H1 (cell line): ENCODE data around the gene TSC22D3. TPM values are rescaled to one million over a fixed set of nuclear protein-coding genes. Genes with fewer than 3 reads are reported as not detected.

ENCODE experiments used
- CTCF ChIA-PET: fragments of 300-600 bp; sonication (Branson Sonifier 250); formaldehyde crosslinking; loops from one replicate; lab custom pipeline; 2021; ENCODE audit not compliant: partially characterized antibody; lab: Charles Lee
- POLR2A ChIA-PET: fragments of 300-600 bp; sonication (Branson Sonifier 250); formaldehyde crosslinking; loops from one replicate; lab custom pipeline; 2021; ENCODE audit warnings: inconsistent platforms; ENCODE audit not compliant: partially characterized antibody; lab: Charles Lee
- DNase-seq, 2 experiments: peaks; one replicate each; pipeline versions ENCODE4 v3.0.0 to v3.0.0-alpha.2; 2010 to 2022; ENCODE audit warnings: low spot score in 2 of 2, low read depth in 1 of 2, mixed read lengths in 1 of 2
- FAIRE-seq: peaks from 2 replicates; lab custom pipeline; 2011; peaks lifted over from hg19 to GRCh38; lab: Jason Lieb, UNC
- H2AFZ ChIP-seq: 2 replicates; pipeline ENCODE4 v1.8.1; 2012; ENCODE audit warnings: low read length, inconsistent platforms
- H2AK5ac ChIP-seq: 2 replicates; pipeline ENCODE4 v1.6.1; 2013; ENCODE audit warnings: low read depth, low read length
- H2BK120ac ChIP-seq: replicated peaks from 2 replicates; pipeline ENCODE3; 2013; ENCODE audit warnings: low read depth, low read length, inconsistent platforms
- H2BK12ac ChIP-seq: 2 replicates; pipeline ENCODE4 v1.6.1; 2013; ENCODE audit warnings: low read depth, low read length
- H2BK15ac ChIP-seq: 2 replicates; pipeline ENCODE4 v1.6.1; 2013; ENCODE audit warnings: low read length
- H2BK20ac ChIP-seq: 2 replicates; pipeline ENCODE4 v1.6.1; 2013; ENCODE audit warnings: low read length
- H2BK5ac ChIP-seq: 2 replicates; pipeline ENCODE4 v1.6.1; 2013; ENCODE audit warnings: low read depth, low read length
- H3K14ac ChIP-seq: 2 replicates; pipeline ENCODE4 v1.6.1; 2013; ENCODE audit warnings: inconsistent platforms; ENCODE audit not compliant: insufficient read length
- H3K18ac ChIP-seq: 2 replicates; pipeline ENCODE4 v1.6.1; 2013; ENCODE audit warnings: low read length; ENCODE audit errors: extremely low read depth
- H3K23ac ChIP-seq: 2 replicates; pipeline ENCODE4 v1.6.1; 2013; ENCODE audit warnings: inconsistent platforms; ENCODE audit not compliant: insufficient read length
- H3K23me2 ChIP-seq: 2 replicates; pipeline ENCODE4 v1.6.1; 2013; ENCODE audit warnings: low read depth, low read length
- H3K27ac ChIP-seq: 2 replicates; pipeline ENCODE4 v1.6.1; 2011; ENCODE audit warnings: low read depth, low read length, inconsistent platforms
- H3K27me3 ChIP-seq, 4 experiments: replicated peaks in 1 of 4; 1 replicate in 1 of 4; 2 replicates in 3 of 4; pipeline versions ENCODE4 v1.6.1 to v1.8.1; 2011 to 2013; ENCODE audit warnings: low read length in 3 of 4, mild to moderate bottlenecking in 3 of 4, inconsistent platforms in 2 of 4, mixed read lengths in 2 of 4, moderate library complexity in 1 of 4; ENCODE audit not compliant: control insufficient read depth in 3 of 4, insufficient read depth in 3 of 4; ENCODE audit errors: extremely low read depth in 1 of 4
- H3K36me3 ChIP-seq, 4 experiments: 2 replicates each; pipeline versions ENCODE4 v1.6.1 to v1.8.1; 2011 to 2013; ENCODE audit warnings: mild to moderate bottlenecking in 4 of 4, low read length in 3 of 4, moderate library complexity in 2 of 4, control low read depth in 1 of 4, inconsistent platforms in 1 of 4; ENCODE audit not compliant: insufficient read depth in 4 of 4, control insufficient read depth in 2 of 4
- H3K4ac ChIP-seq: replicated peaks from 2 replicates; pipeline ENCODE3; 2013; ENCODE audit warnings: low read length, low read depth, mixed read lengths, inconsistent platforms; ENCODE audit not compliant: insufficient read length
- H3K4me1 ChIP-seq, 4 experiments: replicated peaks in 1 of 4; 1 replicate in 1 of 4; 2 replicates in 3 of 4; pipeline versions ENCODE4 v1.6.1 to v1.8.1; 2011 to 2013; ENCODE audit warnings: low read length in 3 of 4, inconsistent platforms in 2 of 4, mixed read lengths in 1 of 4; ENCODE audit not compliant: insufficient read depth in 4 of 4, control insufficient read depth in 3 of 4
- H3K4me2 ChIP-seq, 2 experiments: 2 replicates each; pipeline versions ENCODE4 v1.6.1 to v1.8.1; 2011 to 2013; ENCODE audit warnings: low read depth in 2 of 2, low read length in 2 of 2, control low read depth in 1 of 2, inconsistent platforms in 1 of 2, mild to moderate bottlenecking in 1 of 2; ENCODE audit not compliant: insufficient read depth in 1 of 2
- H3K4me3 ChIP-seq, 4 experiments: fragments of 200-600, 300-600 bp in 1 of 4; sonication (generic), shearing (Covaris generic), sonication (Bioruptor Twin) in 1 of 4; 2 replicates each; pipeline versions ENCODE4 v1.5.1 to v1.8.1; 2011 to 2016; ENCODE audit warnings: low read length in 4 of 4, low read depth in 3 of 4, control low read depth in 2 of 4, inconsistent platforms in 2 of 4, mild to moderate bottlenecking in 2 of 4, mixed read lengths in 1 of 4, moderate library complexity in 1 of 4; ENCODE audit not compliant: insufficient read depth in 2 of 4; ENCODE audit errors: extremely low read depth in 1 of 4
- H3K56ac ChIP-seq: replicated peaks from 2 replicates; pipeline ENCODE3; 2013; ENCODE audit warnings: low read depth, mild to moderate bottlenecking, mixed read lengths, low read length, inconsistent platforms; ENCODE audit not compliant: insufficient read length
- H3K79me1 ChIP-seq: 2 replicates; pipeline ENCODE4 v1.6.1; 2013; ENCODE audit warnings: low read depth, low read length, control low read depth
- H3K79me2 ChIP-seq, 2 experiments: 2 replicates each; pipeline versions ENCODE4 v1.6.1 to v1.8.1; 2012 to 2013; ENCODE audit warnings: low read length in 2 of 2, mild to moderate bottlenecking in 2 of 2, inconsistent platforms in 1 of 2; ENCODE audit not compliant: insufficient read depth in 2 of 2, control insufficient read depth in 1 of 2
- H3K9ac ChIP-seq, 4 experiments: replicated peaks in 1 of 4; 1 replicate in 1 of 4; 2 replicates in 3 of 4; pipeline versions ENCODE4 v1.6.1 to v1.8.1; 2011 to 2013; ENCODE audit warnings: low read depth in 3 of 4, low read length in 3 of 4, control low read depth in 2 of 4, mild to moderate bottlenecking in 2 of 4, moderate library complexity in 2 of 4, inconsistent platforms in 1 of 4; ENCODE audit errors: extremely low read depth in 1 of 4
- H3K9me3 ChIP-seq, 2 experiments: 2 replicates each; pipeline versions ENCODE4 v1.6.1 to v1.8.1; 2012 to 2013; ENCODE audit warnings: mild to moderate bottlenecking in 2 of 2, moderate library complexity in 2 of 2, control low read depth in 1 of 2, inconsistent platforms in 1 of 2, low read depth in 1 of 2, low read length in 1 of 2, mixed read lengths in 1 of 2; ENCODE audit not compliant: insufficient read depth in 2 of 2
- H4K20me1 ChIP-seq, 2 experiments: replicated peaks in 1 of 2; 2 replicates each; pipeline versions ENCODE3 to v1.8.1; 2011 to 2013; ENCODE audit warnings: inconsistent platforms in 2 of 2, low read length in 2 of 2, mild to moderate bottlenecking in 1 of 2; ENCODE audit not compliant: insufficient read depth in 2 of 2, control insufficient read depth in 1 of 2
- H4K5ac ChIP-seq: 2 replicates; pipeline ENCODE4 v1.6.1; 2013; ENCODE audit warnings: low read length, low read depth, mixed read lengths, inconsistent platforms; ENCODE audit not compliant: insufficient read length
- H4K8ac ChIP-seq: 2 replicates; pipeline ENCODE4 v1.8.0; 2013; ENCODE audit warnings: mild to moderate bottlenecking, moderate library complexity, low read length, inconsistent platforms; ENCODE audit not compliant: insufficient read depth; ENCODE audit errors: extremely low read depth
- H4K91ac ChIP-seq: replicated peaks from 2 replicates; pipeline ENCODE3; 2013; ENCODE audit warnings: low read length, mixed read lengths, inconsistent platforms; ENCODE audit not compliant: insufficient read length
- CEBPB ChIP-seq: IDR thresholded peaks from 2 replicates; pipeline ENCODE4 v1.6.1; 2012; ENCODE audit warnings: low read depth, low read length
- CHD1 ChIP-seq: IDR thresholded peaks from 2 replicates; pipeline ENCODE4 v1.6.1; 2012; ENCODE audit warnings: low read depth, low read length, improper control_type of control experiment
- CTBP2 ChIP-seq: IDR thresholded peaks from 2 replicates; pipeline ENCODE4 v1.7.0; 2011; ENCODE audit warnings: borderline replicate concordance, mild to moderate bottlenecking, moderate library complexity, mixed read lengths, low read length; ENCODE audit not compliant: insufficient read depth, insufficient read length
- EP300 ChIP-seq, 2 experiments: IDR thresholded peaks; 1 replicate in 1 of 2; 2 replicates in 1 of 2; pipeline ENCODE4 v1.6.1; 2011 to 2012; ENCODE audit warnings: low read depth in 2 of 2, low read length in 2 of 2, mild to moderate bottlenecking in 2 of 2, borderline replicate concordance in 1 of 2, inconsistent platforms in 1 of 2, moderate library complexity in 1 of 2
- RXRA ChIP-seq: IDR thresholded peaks from 2 replicates; pipeline ENCODE4 v1.6.1; 2011; ENCODE audit warnings: low read depth, mild to moderate bottlenecking, low read length, moderate library complexity; ENCODE audit not compliant: insufficient read depth
- SIN3A ChIP-seq, 2 experiments: IDR thresholded peaks in 1 of 2; conservative IDR thresholded peaks in 1 of 2; 2 replicates each; pipeline ENCODE4 v1.6.1; 2011 to 2012; ENCODE audit warnings: low read length in 2 of 2, improper control_type of control experiment in 1 of 2, low read depth in 1 of 2, mild to moderate bottlenecking in 1 of 2
- SRF ChIP-seq: IDR thresholded peaks from 2 replicates; pipeline ENCODE4 v1.6.1; 2011; ENCODE audit warnings: mild to moderate bottlenecking, low read depth, low read length, moderate library complexity
- TAF1 ChIP-seq: IDR thresholded peaks from 2 replicates; pipeline ENCODE4 v1.6.1; 2011; ENCODE audit warnings: mild to moderate bottlenecking, low read depth, low read length
- WGBS, 2 experiments: shearing (Covaris generic) in 1 of 2; methylation state at CpG; one replicate each; pipeline versions ENCODE4 v1.1.6 to v1.1.7; 2013 to 2015; ENCODE audit warnings: low lambda C conversion rate in 2 of 2, mixed read lengths in 2 of 2, inconsistent platforms in 1 of 2, low coverage in 1 of 2, missing lambda C conversion rate in 1 of 2; ENCODE audit not compliant: insufficient replicate concordance in 2 of 2, insufficient coverage in 1 of 2, insufficient read length in 1 of 2; ENCODE audit errors: extremely low coverage in 1 of 2, missing lambda C conversion rate in 1 of 2; 5-methylcytosine and 5-hydroxymethylcytosine counted together
- polyA plus RNA-seq, 7 experiments: library from polyadenylated mRNA; depleted of rRNA in 3 of 7; stranded (reverse) in 5 of 7; unstranded in 2 of 7; fragments of >200 nt in 5 of 7; fragments of 200-250 nt in 2 of 7; gene quantifications; 1 replicate in 5 of 7; 2 replicates in 1 of 7; 4 replicates in 1 of 7; pipeline versions ENCODE4 v1.2.1 to v1.2.3, GENCODE V29; 2011 to 2013; ENCODE audit warnings: missing spikeins in 2 of 7, mixed read lengths in 2 of 7
- total RNA-seq: library from RNA; stranded (reverse); fragmentation: NEBNext Ultra II Directional; extraction: Animal tissue kit (Norgen Biotek cat#: 25700); gene quantifications from 2 replicates; pipeline ENCODE4 v1.2.1, GENCODE V29; 2021

Gene TSC22D3
- total and polyA plus RNA-seq, 2 of the 8 experiments (the other 6 are each of a cell fraction or from before 2014, with no cell fraction given) = 7.6 to 12.9 TPM

DNA sequence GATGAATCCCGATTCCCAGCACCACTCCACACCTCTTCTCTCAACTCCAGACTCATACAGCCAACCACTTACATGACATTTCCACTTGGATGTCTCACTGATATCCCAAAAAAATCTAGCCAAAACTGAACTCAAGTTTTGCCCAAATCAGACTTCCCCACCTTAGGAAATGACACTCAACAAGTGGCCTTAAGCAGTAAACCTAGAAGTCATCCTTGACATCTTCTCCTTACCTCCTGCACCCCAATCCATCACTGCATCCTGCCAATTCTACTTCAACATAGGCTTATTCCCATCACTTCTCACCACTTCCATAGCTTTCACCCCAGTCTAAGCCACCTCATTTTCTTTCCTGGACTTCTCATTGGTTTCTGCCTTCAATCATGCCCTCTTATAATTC lies 108.2 kb downstream of the TSC22D3 start:
- H2BK120ac ChIP-seq = no peak overlapping the region
- H3K23ac ChIP-seq = no peak overlapping the region
- no peak overlapping the region for H3K9ac ChIP-seq
- no peak overlapping the region for H3K4me3 ChIP-seq
- no peak overlapping the region for H2BK20ac ChIP-seq
- no peak overlapping the region for H2AFZ ChIP-seq
- no peak overlapping the region for H2BK15ac ChIP-seq
- H3K4me2 ChIP-seq = no peak overlapping the region
- peaks cover 0 to 2% (median 0%) of the 10 kb centered on the region in 4 experiments; a peak in 1 of 7 replicates for H3K4me1 ChIP-seq
- FAIRE-seq (no peak), DNase-seq (no peak)
- no peak overlapping the region for H2AK5ac ChIP-seq
- H3K4ac ChIP-seq = no peak overlapping the region
- POLR2A ChIA-PET = no interaction called here
- H3K18ac ChIP-seq = no peak overlapping the region
- CTCF ChIA-PET = interaction anchor here (1.0 to 29.5 kb wide), 4 partner anchors 52 to 466 kb away, joined by 3 to 325 read pairs (median 106); partner anchors contain the start of genes NCBP2L and TSC22D3
- no peaks in the 10 kb centered on the region for H3K79me1 ChIP-seq
- H3K27ac ChIP-seq = no peak overlapping the region
- H3K14ac ChIP-seq = no peak overlapping the region
- no peaks in the 10 kb centered on the region for H3K36me3 ChIP-seq
- H4K20me1 ChIP-seq = no peaks in the 10 kb centered on the region
- H4K91ac ChIP-seq = no peak overlapping the region
- H2BK5ac ChIP-seq = no peak overlapping the region
- no peak overlapping the region for H4K5ac ChIP-seq
- no peaks in the 10 kb centered on the region for H3K9me3 ChIP-seq
- H3K56ac ChIP-seq = no peak overlapping the region
- no peaks in the 10 kb centered on the region for H3K79me2 ChIP-seq
- no peaks in the 10 kb centered on the region for H3K27me3 ChIP-seq
- no peak overlapping the region for H4K8ac ChIP-seq
- H3K23me2 ChIP-seq = no peaks in the 10 kb centered on the region
- no peak overlapping the region for H2BK12ac ChIP-seq
- WGBS, 2 experiments = 67% methylated on average over 1 of the region's 1 CpG; no CpG with 5 or more reads in 1 of the 2 experiments
- TF ChIP-seq SIN3A (conservative IDR thresholded peaks at IDR 0.05 in 1 of 2, IDR thresholded peaks at IDR 0.05 in 1 of 2; ENCODE audit: low read depth in 1 of 2, low read length in 2 of 2) = no peak
- TF ChIP-seq SRF = no peak
- TF ChIP-seq RXRA = no peak
- TF ChIP-seq CEBPB = no peak
- no peak for TF ChIP-seq EP300 (IDR thresholded peaks at IDR 0.05; ENCODE audit: borderline replicate concordance in 1 of 2, low read depth in 2 of 2, low read length in 2 of 2)
- no peak for TF ChIP-seq CHD1
- TF ChIP-seq TAF1 = no peak
- no peak for TF ChIP-seq CTBP2
